Calu3 (cell line): ENCODE results near the gene EHF. TPM values are rescaled to one million over a fixed set of nuclear protein-coding genes. Genes with fewer than 3 reads are reported as not detected.
A peak's percentile ranks its signal among the peaks of the same experiment; 100 is the strongest.

Experiments
- BruUV-seq: library from RNA; stranded (reverse); fragments of 400-500 nt; replicated peaks from 2 replicates; lab custom pipeline; 2021; lab: Mats Ljungman, UMichigan
- CTCF ChIA-PET: fragments of 300-600 bp; sonication (Branson Sonifier 250); formaldehyde crosslinking; loops from one replicate; lab custom pipeline; 2022; ENCODE audit warnings: antibody characterized with exemption; lab: Charles Lee
- DNase-seq: peaks from one replicate; pipeline ENCODE4 v3.0.0; 2022
- H3K27ac Mint-ChIP-seq: one replicate; pipeline ENCODE4 v1.8.0; 2022; ENCODE audit warnings: mixed read lengths; ENCODE audit not compliant: unreplicated experiment
- H3K27me3 Mint-ChIP-seq: one replicate; pipeline ENCODE4 v1.8.0; 2022; ENCODE audit warnings: mixed read lengths; ENCODE audit not compliant: unreplicated experiment
- H3K36me3 Mint-ChIP-seq: one replicate; pipeline ENCODE4 v1.8.0; 2022; ENCODE audit warnings: mild to moderate bottlenecking, moderate library complexity, mixed read lengths; ENCODE audit not compliant: insufficient read depth, unreplicated experiment
- H3K4me1 Mint-ChIP-seq: one replicate; pipeline ENCODE4 v1.8.0; 2022; ENCODE audit warnings: mild to moderate bottlenecking, low read depth, mixed read lengths; ENCODE audit not compliant: unreplicated experiment
- H3K4me3 Mint-ChIP-seq: one replicate; pipeline ENCODE4 v1.8.0; 2022; ENCODE audit warnings: mild to moderate bottlenecking, low read depth, moderate library complexity, mixed read lengths; ENCODE audit not compliant: unreplicated experiment
- H3K9me3 Mint-ChIP-seq: one replicate; pipeline ENCODE4 v1.8.0; 2022; ENCODE audit warnings: low read depth, mixed read lengths; ENCODE audit not compliant: unreplicated experiment
- CTCF ChIP-seq: fragments of 200-600 bp; IDR thresholded peaks from one replicate; pipeline ENCODE4 v1.8.0; 2022; ENCODE audit warnings: antibody characterized with exemption; ENCODE audit not compliant: unreplicated experiment
- intact Hi-C: fragments of 100-400 bp; cut with micrococcal nuclease; formaldehyde crosslinking; loops from one replicate; pipeline ENCODE4 v1.10.0; 2022; ENCODE audit not compliant: unreplicated experiment
- total RNA-seq: library from RNA; stranded (reverse); gene quantifications from 2 replicates; pipeline ENCODE4 v1.2.3, GENCODE V29; 2022

Gene EHF
- total RNA-seq, 1 experiment from 2014 or later = 286 TPM

GRCh38 chr11:34640924-34641275 is 20.0 kb downstream of the EHF start:
- Mint-ChIP-seq H3K4me3 (peak overlapping the region; percentile 68), H3K27me3 (no peaks in the 10 kb centered on the region), H3K36me3 (peaks cover 91% of the 10 kb centered on the region), H3K27ac (peak overlapping the region; percentile 62), H3K4me1 (peaks cover 92% of the 10 kb centered on the region), H3K9me3 (no peaks in the 10 kb centered on the region)
- BruUV-seq = no TSS peak
- no peak for TF ChIP-seq CTCF
- CTCF ChIA-PET = interaction anchor here (1.0 to 5.5 kb wide), 6 partner anchors 10 to 150 kb away, joined by 4 to 50 read pairs (median 6); partner anchors contain the start of gene EHF
- intact Hi-C loops = loop anchor here (5.0 kb wide), 2 partner anchors 39 to 129 kb away; partner anchors contain the start of gene ELF5
- DNase-seq = no peak

DNA sequence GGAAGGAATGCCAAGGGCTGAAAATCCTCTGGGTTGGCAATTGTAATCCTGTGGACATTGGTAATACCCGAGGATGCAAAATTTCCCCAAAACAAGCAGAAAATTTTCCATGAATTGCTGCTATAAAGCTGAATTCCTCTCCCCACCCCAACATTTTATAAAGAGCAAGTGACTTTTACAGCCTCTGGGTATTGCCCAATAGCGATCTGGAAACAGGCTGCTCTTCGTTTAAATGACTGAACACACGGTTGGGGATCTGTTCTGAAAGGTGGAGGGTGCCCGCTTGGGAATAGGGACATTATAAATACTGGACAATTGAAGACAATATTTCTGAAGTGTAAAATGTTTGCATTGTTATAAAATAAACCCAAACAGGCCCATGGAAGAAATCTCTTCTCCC is 20.6 kb downstream of the EHF start:
- CTCF ChIA-PET = interaction anchor here (0.6 to 5.5 kb wide), 4 partner anchors 10 to 505 kb away, joined by 3 to 50 read pairs (median 6); no protein-coding TSS in a partner anchor
- no peak for TF ChIP-seq CTCF
- Mint-ChIP-seq H3K4me1 (peaks cover 94% of the 10 kb centered on the region), H3K36me3 (peaks cover 91% of the 10 kb centered on the region), H3K27ac (peak overlapping the region; percentile 62), H3K27me3 (no peaks in the 10 kb centered on the region), H3K9me3 (no peaks in the 10 kb centered on the region), H3K4me3 (peak overlapping the region; percentile 68)
- intact Hi-C loops = loop anchor here (5.0 kb wide), 2 partner anchors 39 to 129 kb away; partner anchors contain the start of gene ELF5
- no peak for DNase-seq
- BruUV-seq = no TSS peak

DNA sequence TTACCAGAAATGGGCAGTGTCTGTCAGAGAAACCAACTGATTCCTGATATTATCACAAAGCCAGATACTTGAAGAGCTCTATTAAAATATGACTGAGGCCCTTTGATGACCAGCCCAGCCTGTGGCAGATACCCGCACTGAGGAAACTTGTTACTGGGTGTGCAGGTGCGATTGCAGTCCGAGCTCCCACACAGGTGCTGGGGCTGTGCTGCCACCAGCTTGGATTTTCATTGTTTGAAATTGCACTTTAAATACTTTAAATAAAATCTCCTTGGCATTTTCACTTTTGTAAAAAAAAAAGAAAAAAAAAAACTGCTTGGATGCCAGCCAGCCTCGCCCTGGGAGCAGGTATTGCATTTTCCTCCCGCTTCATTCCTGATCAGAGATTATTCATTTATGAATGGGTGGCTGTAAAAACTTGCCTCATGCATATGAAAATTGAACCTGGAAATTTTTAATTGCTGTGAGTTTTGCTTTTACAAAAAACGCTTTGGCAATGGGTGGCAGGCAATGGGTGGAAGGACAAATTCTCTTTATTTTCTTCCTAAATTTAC is 21.2 kb downstream of the EHF start:
- no peak for DNase-seq
- no peak for TF ChIP-seq CTCF
- peaks cover 91% of the 10 kb centered on the region for H3K36me3 Mint-ChIP-seq
- peak overlapping the region; percentile 71 for H3K4me3 Mint-ChIP-seq
- H3K9me3 Mint-ChIP-seq = no peaks in the 10 kb centered on the region
- intact Hi-C loops = loop anchor here (1.0 to 5.0 kb wide), 4 partner anchors 12 to 130 kb away; partner anchors contain the start of gene ELF5
- H3K27me3 Mint-ChIP-seq = no peaks in the 10 kb centered on the region
- BruUV-seq = no TSS peak
- CTCF ChIA-PET = interaction anchor here (2.2 to 5.5 kb wide), 2 partner anchors 13 to 57 kb away, joined by 6 to 50 read pairs; no protein-coding TSS in a partner anchor
- peak overlapping the region; percentile 62 for H3K27ac Mint-ChIP-seq
- peaks cover 96% of the 10 kb centered on the region for H3K4me1 Mint-ChIP-seq

GRCh38 chr11:34642873-34643272 is 22.0 kb downstream of the EHF start:
- TF ChIP-seq CTCF = no peak
- peak overlapping the region; percentile 62 for H3K27ac Mint-ChIP-seq
- H3K4me3 Mint-ChIP-seq = peak overlapping the region; percentile 71
- no peak for DNase-seq
- no peaks in the 10 kb centered on the region for H3K9me3 Mint-ChIP-seq
- TSS peak; percentile 35 for BruUV-seq
- H3K4me1 Mint-ChIP-seq = peaks cover 96% of the 10 kb centered on the region
- CTCF ChIA-PET = interaction anchor here (1.6 to 5.5 kb wide), 4 partner anchors 11 to 40 kb away, joined by 3 to 50 read pairs (median 8); no protein-coding TSS in a partner anchor
- no peaks in the 10 kb centered on the region for H3K27me3 Mint-ChIP-seq
- H3K36me3 Mint-ChIP-seq = peaks cover 94% of the 10 kb centered on the region
- intact Hi-C loops = loop anchor here (1.0 to 5.0 kb wide), 4 partner anchors 11 to 131 kb away; partner anchors contain the start of gene ELF5
